Mucosa of stomach (tissue), 1 donor: Measurements from ENCODE around the gene CRB2.

ENCODE experiments used
- H3K27me3 ChIP-seq: one replicate; pipeline ENCODE4 v1.7.0; 2013; ENCODE audit warnings: mild to moderate bottlenecking, low read length; ENCODE audit not compliant: control insufficient read depth, insufficient read depth
- H3K36me3 ChIP-seq: one replicate; pipeline ENCODE4 v1.7.0; 2013; ENCODE audit warnings: low read length; ENCODE audit not compliant: control insufficient read depth, insufficient read depth
- H3K4me1 ChIP-seq: one replicate; pipeline ENCODE4 v1.7.0; 2013; ENCODE audit warnings: mild to moderate bottlenecking, low read length; ENCODE audit not compliant: control insufficient read depth, insufficient read depth
- H3K4me3 ChIP-seq: one replicate; pipeline ENCODE4 v1.7.0; 2013; ENCODE audit warnings: low read length
- H3K9ac ChIP-seq: one replicate; pipeline ENCODE4 v1.7.0; 2013; ENCODE audit warnings: mild to moderate bottlenecking, low read length, moderate library complexity
- H3K9me3 ChIP-seq: one replicate; pipeline ENCODE4 v1.7.0; 2013; ENCODE audit warnings: mild to moderate bottlenecking, low read length, moderate library complexity; ENCODE audit not compliant: control insufficient read depth
- donor health status: Pancreatic carcinoma.

Gene CRB2

GRCh38 chr9:123355761-123356431 lies at the start of gene CRB2:
Gene CRB2 (plus strand): TSS chr9:123356197. CDS start chr9:123356261, 64 bp downstream.
- Histone ChIP-seq H3K27me3 (peaks cover 24% of the 10 kb centered on the region), H3K9ac (no peak within 1 kb of the TSS), H3K4me1 (peaks cover 16% of the 10 kb centered on the region), H3K9me3 (no peaks in the 10 kb centered on the region), H3K4me3 (no peak within 1 kb of the TSS), H3K36me3 (no peaks in the 10 kb centered on the region)

DNA sequence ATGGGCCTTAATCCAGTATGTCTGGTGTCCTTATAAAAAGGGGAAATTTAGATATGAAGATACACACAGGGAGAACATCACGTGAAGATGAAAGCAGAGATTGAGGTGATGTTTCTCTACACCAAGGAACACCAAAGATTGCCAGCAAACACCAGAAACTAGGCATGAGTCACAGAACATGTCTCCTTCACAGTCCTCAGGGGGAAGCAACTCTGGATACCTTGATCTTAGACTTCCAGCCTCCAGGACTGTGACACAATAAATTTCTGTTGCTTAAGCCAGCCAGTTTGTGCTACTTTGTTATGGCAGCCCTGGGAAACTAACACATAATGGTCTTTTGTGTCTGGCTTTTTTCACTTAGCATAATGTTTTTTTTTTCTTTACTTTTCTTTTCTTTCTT lies 46.4 kb upstream of the CRB2 start:
- Histone ChIP-seq H3K36me3 (no peaks in the 10 kb centered on the region), H3K4me3 (no peak overlapping the region), H3K4me1 (peaks cover 5% of the 10 kb centered on the region), H3K27me3 (no peaks in the 10 kb centered on the region), H3K9ac (no peak overlapping the region), H3K9me3 (no peaks in the 10 kb centered on the region)

DNA sequence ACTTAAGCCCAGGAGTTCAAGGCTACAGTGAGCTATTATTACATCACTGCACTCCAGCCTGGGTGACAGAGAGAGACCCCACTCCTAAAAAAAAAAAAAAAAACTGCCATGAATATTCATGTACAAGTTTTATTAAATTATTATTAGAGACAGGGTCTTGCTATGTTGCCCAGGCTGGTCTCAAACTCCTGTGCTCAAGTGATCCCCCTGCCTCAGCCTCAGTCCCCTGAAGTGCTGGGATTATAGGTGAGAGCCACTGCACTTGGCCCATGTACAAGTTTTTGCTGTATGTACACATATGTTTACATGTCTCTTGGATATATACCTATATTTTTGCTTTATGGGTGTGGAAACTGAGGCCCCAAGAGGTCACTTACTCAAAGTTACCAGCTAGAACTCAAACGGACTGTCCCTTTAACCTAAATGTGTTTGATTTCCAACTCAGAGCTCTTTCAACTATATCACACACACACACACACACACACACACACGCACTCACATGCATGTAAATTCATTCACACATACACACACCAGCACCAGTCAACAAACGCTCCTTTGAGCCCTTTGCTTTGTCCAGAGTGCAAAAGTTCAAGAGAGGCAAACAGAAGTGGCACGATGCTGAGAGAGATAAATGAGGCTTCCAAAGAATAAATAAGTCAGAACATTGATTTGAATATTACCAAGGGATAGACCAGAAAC lies 45.3 kb upstream of the CRB2 start:
- no peaks in the 10 kb centered on the region for H3K36me3 ChIP-seq
- H3K4me3 ChIP-seq = no peak overlapping the region
- H3K4me1 ChIP-seq = no peaks in the 10 kb centered on the region
- H3K9me3 ChIP-seq = no peaks in the 10 kb centered on the region
- H3K9ac ChIP-seq = no peak overlapping the region
- H3K27me3 ChIP-seq = no peaks in the 10 kb centered on the region

GRCh38 chr9:123311250-123311752 lies 44.7 kb upstream of the CRB2 start:
- Histone ChIP-seq H3K27me3 (no peaks in the 10 kb centered on the region), H3K4me1 (no peaks in the 10 kb centered on the region), H3K4me3 (no peak overlapping the region), H3K9ac (no peak overlapping the region), H3K9me3 (no peaks in the 10 kb centered on the region), H3K36me3 (no peaks in the 10 kb centered on the region)

DNA sequence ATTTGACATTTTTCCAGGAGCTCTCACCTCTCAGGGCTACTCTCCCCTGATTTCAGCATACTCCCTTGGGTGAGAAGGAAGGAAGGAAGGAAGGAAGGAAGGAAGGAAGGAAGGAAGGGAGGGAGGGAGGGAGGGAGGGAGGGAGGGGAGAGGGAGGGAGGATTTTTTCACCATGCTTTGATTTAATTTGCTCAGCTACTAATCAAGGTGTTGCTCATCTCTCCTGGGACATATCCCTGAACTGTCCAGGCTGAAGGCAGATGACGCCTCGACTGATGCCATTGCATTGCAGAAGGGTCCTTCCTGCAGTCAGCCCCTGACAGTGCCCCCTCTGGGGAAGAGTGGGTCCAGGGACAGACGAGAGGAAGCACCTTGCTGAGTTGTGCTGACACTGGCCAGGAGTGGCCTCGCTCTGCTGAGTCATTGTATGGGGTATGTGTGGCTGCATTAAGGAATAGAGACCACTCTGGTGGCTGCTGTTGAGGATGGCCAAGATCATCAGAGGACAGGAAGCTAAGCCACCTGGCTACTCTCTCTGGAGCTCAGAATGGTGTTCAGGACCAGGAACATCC lies 43.6 kb upstream of the CRB2 start:
- Histone ChIP-seq H3K27me3 (no peaks in the 10 kb centered on the region), H3K4me1 (no peaks in the 10 kb centered on the region), H3K4me3 (no peak overlapping the region)

DNA sequence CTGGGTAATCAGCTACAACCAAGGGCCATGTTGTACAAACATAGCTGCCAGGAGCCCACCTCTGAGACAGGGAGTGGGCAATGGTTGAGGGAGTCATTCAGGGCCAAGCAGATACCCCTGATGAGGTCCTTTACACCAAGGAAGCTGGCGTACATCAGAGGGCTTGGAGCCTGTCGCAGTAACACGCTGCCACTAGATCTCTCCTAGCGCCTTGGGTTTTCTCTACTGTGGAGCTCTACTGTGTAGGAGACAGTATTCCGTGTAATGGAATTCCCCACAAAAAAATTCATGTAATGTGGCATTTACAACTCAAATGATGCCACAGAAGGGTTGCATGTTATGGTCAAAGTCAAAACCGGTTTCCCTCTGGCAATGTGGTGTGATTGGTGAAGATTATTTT lies 41.4 kb upstream of the CRB2 start:
- Histone ChIP-seq H3K9me3 (no peaks in the 10 kb centered on the region), H3K4me3 (no peak overlapping the region), H3K27me3 (no peaks in the 10 kb centered on the region), H3K36me3 (no peaks in the 10 kb centered on the region), H3K9ac (no peak overlapping the region), H3K4me1 (no peaks in the 10 kb centered on the region)

More for the DNA sequence above, 43.6 kb upstream of the CRB2 start:
- H3K9me3 ChIP-seq = no peaks in the 10 kb centered on the region
- H3K9ac ChIP-seq = no peak overlapping the region
- no peaks in the 10 kb centered on the region for H3K36me3 ChIP-seq

DNA sequence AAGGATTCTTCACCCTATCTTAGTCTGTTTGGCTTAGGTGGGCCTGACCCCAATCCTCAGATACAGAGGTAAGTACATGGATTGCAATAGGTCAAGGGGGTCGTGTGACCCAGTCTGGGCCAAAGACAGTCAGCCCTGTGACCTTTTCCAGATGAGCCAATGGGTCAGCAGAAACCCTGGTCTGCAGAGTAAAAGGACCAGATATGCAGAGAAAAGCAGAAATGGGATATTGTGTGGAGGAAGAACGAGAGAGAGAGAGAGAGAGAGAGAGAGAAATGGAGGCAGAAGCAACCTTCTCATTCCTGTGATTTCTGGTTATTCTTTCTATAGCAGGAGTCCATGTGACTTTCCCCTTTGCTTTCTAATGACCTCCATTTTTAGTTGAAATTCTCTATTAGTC lies 40.4 kb upstream of the CRB2 start:
- no peak overlapping the region for H3K9ac ChIP-seq
- no peaks in the 10 kb centered on the region for H3K4me1 ChIP-seq
- no peaks in the 10 kb centered on the region for H3K27me3 ChIP-seq

DNA sequence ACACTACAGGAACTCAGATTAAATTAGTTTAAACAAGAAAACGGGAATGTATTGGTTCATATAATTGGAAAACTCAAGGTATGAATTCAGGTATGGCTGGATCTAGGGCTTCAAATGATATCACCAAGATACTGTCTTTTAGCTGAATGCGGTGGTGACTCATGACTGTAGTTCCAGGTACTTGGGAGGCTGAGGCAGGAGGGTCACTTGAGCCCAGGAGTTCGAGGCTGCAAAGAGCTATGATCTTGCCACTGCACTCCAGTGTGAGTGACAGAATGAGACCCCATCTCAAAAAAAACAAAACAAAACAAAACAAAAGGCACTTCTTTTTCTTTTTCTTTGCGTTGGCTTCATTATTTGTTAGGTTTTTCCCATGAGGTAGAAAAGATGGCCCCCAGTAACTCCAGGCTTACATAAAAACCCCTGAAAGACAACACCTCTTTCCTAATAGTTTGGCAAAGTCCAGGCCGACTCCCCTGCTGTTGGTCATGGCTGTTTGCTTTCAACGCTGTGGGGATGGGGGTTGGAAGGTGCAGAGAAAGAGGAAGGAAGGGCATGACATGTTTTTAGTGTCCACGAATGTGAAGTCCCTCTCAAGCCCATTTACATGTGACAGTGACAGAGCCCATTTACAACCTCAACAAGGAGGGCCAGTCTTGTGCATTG lies 39.8 kb upstream of the CRB2 start:
- no peaks in the 10 kb centered on the region for H3K4me1 ChIP-seq
- no peaks in the 10 kb centered on the region for H3K36me3 ChIP-seq
- H3K9me3 ChIP-seq = no peaks in the 10 kb centered on the region
- no peaks in the 10 kb centered on the region for H3K27me3 ChIP-seq
- H3K9ac ChIP-seq = no peak overlapping the region
- no peak overlapping the region for H3K4me3 ChIP-seq

More for the DNA sequence above, 40.4 kb upstream of the CRB2 start:
- Histone ChIP-seq H3K4me3 (no peak overlapping the region), H3K9me3 (no peaks in the 10 kb centered on the region), H3K36me3 (no peaks in the 10 kb centered on the region)

GRCh38 chr9:123318202-123318601 lies 37.8 kb upstream of the CRB2 start:
- no peaks in the 10 kb centered on the region for H3K36me3 ChIP-seq
- H3K9me3 ChIP-seq = no peaks in the 10 kb centered on the region
- H3K4me3 ChIP-seq = no peak overlapping the region
- H3K27me3 ChIP-seq = no peaks in the 10 kb centered on the region
- H3K9ac ChIP-seq = no peak overlapping the region
- H3K4me1 ChIP-seq = no peaks in the 10 kb centered on the region

DNA sequence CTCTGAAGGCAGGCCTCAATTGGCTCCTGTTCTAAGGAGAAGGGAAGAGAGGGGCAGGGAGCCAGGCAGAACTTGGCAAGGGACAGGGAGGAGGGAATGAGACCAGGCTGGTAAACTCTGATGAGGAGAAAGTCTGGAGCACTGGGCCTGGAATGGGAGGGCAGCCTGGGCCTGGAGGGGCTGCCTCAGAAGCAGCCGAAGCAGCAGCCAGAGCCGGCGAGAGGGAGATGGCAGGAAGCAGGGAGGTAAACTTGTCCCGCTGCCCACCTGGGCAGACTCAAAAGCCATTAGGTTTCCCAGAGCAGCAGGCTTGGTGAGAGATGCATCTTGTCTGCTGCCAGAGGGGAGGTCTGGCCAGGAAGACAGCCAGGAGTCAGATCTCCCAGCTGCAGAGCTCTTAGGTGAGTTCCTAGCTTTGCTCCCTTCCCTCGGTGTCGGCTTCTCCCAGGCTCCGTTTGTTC lies 37.0 kb upstream of the CRB2 start:
- Histone ChIP-seq H3K9ac (no peak overlapping the region), H3K4me1 (no peaks in the 10 kb centered on the region), H3K27me3 (no peaks in the 10 kb centered on the region)

GRCh38 chr9:123319541-123320339 lies 36.3 kb upstream of the CRB2 start:
- Histone ChIP-seq H3K27me3 (no peaks in the 10 kb centered on the region), H3K9me3 (no peaks in the 10 kb centered on the region), H3K4me3 (no peak overlapping the region), H3K9ac (no peak overlapping the region), H3K4me1 (no peaks in the 10 kb centered on the region), H3K36me3 (no peaks in the 10 kb centered on the region)

More for the DNA sequence above, 37.0 kb upstream of the CRB2 start:
- H3K4me3 ChIP-seq = no peak overlapping the region
- no peaks in the 10 kb centered on the region for H3K9me3 ChIP-seq
- H3K36me3 ChIP-seq = no peaks in the 10 kb centered on the region
